ENCODE measurements around the gene AIPL1. TPM values are rescaled to one million over a fixed set of nuclear protein-coding genes. Genes with fewer than 3 reads are reported as not detected.
A peak's percentile ranks its signal among the peaks of the same experiment; 100 is the strongest.

Gene AIPL1
- total RNA-seq, 1 donor from 2014 or later: not detected

DNA sequence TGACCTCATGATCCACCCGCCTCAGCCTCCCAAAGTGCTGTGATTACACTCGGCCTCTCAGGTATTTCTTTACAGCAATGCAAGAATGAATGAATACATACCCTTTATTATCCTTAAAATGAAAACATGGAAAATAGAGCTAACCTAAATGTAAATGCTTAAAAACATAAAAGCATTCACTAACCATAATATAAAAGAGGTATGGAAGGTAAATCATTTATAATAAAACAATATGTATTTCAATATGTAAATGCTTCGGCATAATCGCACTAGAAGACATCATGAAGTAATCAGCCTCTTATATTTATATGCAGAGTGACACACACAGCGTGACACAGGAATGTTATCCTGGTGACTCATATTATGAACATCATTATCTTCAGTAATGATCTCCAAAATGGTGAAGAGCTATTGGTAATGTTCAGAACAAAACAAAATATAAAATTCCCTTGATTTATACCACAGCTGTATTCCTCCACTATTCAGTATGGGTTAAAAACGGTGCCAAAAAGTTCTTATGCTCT is 53.9 kb downstream of the AIPL1 start:
- Mint-ChIP-seq H3K27ac (no peak overlapping the region), H3K36me3 (no peaks in the 10 kb centered on the region)

DNA sequence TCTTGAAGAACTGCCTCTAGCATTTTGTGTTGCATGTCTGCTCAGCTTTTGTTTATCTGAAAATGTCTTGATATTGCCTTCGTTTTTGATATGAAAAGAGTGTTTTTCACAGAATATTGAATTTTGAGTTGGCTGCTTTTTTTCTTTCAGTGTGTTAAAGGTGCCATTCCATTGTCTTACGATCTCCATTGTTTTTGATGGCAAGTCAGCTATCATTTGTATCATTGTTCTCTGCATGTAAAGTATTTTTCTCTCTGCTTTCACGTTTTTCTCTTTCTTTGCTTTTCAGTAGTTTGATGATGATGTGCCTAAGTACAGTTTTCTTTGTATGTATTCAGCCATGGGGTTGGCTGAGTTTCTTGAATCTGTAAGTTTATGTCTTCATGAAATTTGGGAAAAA is 57.0 kb downstream of the AIPL1 start:
- TF ChIP-seq, protein P1, sequence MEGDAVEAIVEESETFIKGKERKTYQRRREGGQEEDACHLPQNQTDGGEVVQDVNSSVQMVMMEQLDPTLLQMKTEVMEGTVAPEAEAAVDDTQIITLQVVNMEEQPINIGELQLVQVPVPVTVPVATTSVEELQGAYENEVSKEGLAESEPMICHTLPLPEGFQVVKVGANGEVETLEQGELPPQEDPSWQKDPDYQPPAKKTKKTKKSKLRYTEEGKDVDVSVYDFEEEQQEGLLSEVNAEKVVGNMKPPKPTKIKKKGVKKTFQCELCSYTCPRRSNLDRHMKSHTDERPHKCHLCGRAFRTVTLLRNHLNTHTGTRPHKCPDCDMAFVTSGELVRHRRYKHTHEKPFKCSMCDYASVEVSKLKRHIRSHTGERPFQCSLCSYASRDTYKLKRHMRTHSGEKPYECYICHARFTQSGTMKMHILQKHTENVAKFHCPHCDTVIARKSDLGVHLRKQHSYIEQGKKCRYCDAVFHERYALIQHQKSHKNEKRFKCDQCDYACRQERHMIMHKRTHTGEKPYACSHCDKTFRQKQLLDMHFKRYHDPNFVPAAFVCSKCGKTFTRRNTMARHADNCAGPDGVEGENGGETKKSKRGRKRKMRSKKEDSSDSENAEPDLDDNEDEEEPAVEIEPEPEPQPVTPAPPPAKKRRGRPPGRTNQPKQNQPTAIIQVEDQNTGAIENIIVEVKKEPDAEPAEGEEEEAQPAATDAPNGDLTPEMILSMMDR (conservative IDR thresholded peaks at IDR 0.05): no peak
- peaks cover 14% of the 10 kb centered on the region for H3K4me1 Mint-ChIP-seq (ENCODE audit: unreplicated experiment)
- no peak for DNase-seq (ENCODE audit: extremely low spot score, unreplicated experiment)
- no peaks in the 10 kb centered on the region for H3K9me3 Mint-ChIP-seq
- H3K27ac Mint-ChIP-seq: no peak overlapping the region
- H3K36me3 Mint-ChIP-seq: no peaks in the 10 kb centered on the region
- H3K27me3 Mint-ChIP-seq: peaks cover 3% of the 10 kb centered on the region
- H3K4me3 Mint-ChIP-seq: no peak overlapping the region

More for the DNA sequence above, 53.9 kb downstream of the AIPL1 start:
- Mint-ChIP-seq H3K4me3 (no peak overlapping the region), H3K27me3 (peaks cover 3% of the 10 kb centered on the region), H3K9me3 (no peaks in the 10 kb centered on the region), H3K4me1 (ENCODE audit: unreplicated experiment) (no peaks in the 10 kb centered on the region)
- TF ChIP-seq, protein P1 (conservative IDR thresholded peaks at IDR 0.05): no peak
- no peak for DNase-seq (ENCODE audit: extremely low spot score, unreplicated experiment)

DNA sequence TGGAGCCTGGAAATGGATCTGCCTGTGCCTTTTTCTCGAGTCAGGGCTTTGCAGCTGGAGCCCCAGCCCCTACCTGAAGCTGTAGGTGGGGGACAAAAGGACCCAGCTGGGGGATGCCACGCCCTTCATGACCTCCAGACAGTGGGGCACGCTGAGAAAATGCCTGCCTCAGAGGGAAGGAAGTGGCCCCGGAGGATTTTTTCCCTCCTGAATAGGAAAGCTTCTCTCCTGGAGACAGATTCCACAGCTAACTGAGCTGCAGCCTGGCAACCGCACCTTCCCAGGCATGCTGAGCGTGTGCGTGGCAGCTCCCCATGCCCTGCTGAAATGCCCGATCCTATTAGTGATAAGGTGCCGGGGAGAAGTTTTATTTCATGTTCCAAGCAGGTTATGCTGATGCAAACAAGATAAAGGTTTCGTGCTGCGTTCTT is 58.0 kb downstream of the AIPL1 start:
- Mint-ChIP-seq H3K36me3 (no peaks in the 10 kb centered on the region), H3K27ac (no peak overlapping the region), H3K4me1 (ENCODE audit: unreplicated experiment) (peaks cover 14% of the 10 kb centered on the region), H3K4me3 (no peak overlapping the region), H3K27me3 (peaks cover 3% of the 10 kb centered on the region), H3K9me3 (no peaks in the 10 kb centered on the region)
- TF ChIP-seq, protein P1 (conservative IDR thresholded peaks at IDR 0.05): no peak
- no peak for DNase-seq (ENCODE audit: extremely low spot score, unreplicated experiment)

DNA sequence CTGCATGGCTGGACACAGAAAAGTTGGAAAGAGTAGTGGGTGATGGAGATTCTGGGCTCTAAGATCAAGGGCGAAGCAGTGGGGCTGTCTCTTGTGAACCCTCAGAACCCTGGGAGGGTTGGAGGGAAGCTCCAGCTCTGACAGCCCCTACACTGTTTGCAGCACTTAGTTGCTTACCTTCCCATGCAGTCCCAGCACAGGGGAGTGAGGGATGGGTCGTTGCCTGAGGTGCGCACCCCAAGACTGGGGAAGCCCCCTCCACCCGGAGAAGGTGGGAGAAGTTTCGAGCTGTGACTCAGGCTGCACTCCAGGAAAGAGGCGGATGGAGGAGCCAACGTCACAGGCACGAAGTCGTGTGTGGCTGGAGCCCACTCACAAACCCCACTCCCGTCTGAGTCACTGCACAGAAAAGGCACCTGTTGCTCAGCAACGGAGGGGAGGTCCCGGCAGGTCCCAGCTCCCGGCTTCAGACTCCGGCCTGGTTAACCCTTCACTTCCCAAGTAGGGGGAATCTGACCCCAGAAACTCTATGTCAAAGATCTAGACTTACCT is 60.1 kb downstream of the AIPL1 start:
- DNase-seq (ENCODE audit: extremely low spot score, unreplicated experiment): no peak
- H3K9me3 Mint-ChIP-seq: no peaks in the 10 kb centered on the region
- TF ChIP-seq, protein P1 (conservative IDR thresholded peaks at IDR 0.05): no peak
- H3K4me1 Mint-ChIP-seq (ENCODE audit: unreplicated experiment): peaks cover 14% of the 10 kb centered on the region
- H3K4me3 Mint-ChIP-seq: peak overlapping the region; percentile 79
- H3K36me3 Mint-ChIP-seq: peaks cover 3% of the 10 kb centered on the region
- no peaks in the 10 kb centered on the region for H3K27me3 Mint-ChIP-seq
- H3K27ac Mint-ChIP-seq: peak overlapping the region; percentile 92

DNA sequence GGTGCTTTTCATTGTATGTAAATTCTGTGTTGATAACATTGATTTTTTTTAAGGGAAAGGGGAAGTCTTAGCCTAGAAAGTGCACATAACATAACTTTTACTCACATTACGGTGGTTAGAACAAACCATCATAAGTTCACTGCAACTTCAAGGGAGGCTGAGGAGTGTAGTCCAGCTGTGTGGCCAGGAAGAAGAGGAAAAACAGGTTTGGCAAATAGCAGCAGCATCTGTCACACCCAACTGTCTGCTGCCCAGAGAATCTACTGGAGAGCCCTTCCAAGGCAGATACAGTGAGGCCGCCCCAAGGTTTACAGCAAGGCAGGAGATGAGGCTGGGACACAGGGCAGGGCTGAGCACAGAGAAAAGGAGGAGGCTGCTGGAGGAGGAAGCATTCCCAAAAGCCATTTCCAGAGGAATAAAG is 60.6 kb downstream of the AIPL1 start:
- peak; percentile 43 for DNase-seq (ENCODE audit: extremely low spot score, unreplicated experiment)
- Mint-ChIP-seq H3K27me3 (no peaks in the 10 kb centered on the region), H3K27ac (peak overlapping the region; percentile 92), H3K9me3 (no peaks in the 10 kb centered on the region), H3K36me3 (peaks cover 3% of the 10 kb centered on the region), H3K4me3 (peak overlapping the region; percentile 79), H3K4me1 (ENCODE audit: unreplicated experiment) (peaks cover 14% of the 10 kb centered on the region)
- TF ChIP-seq, protein P1 (conservative IDR thresholded peaks at IDR 0.05): no peak

Other genes starting within 250 kb of the AIPL1 start
- gene PIMREG, start 9.3 kb upstream of the AIPL1 start, total RNA-seq (ENCODE audit: low replicate concordance): 7.6 and 45.1 TPM in 2 replicates
- gene PITPNM3, start 121.4 kb upstream of the AIPL1 start, total RNA-seq (ENCODE audit: low replicate concordance): 4.3 and 7.7 TPM in 2 replicates
- gene KIAA0753, start 205.6 kb upstream of the AIPL1 start, total RNA-seq (ENCODE audit: low replicate concordance): 26.4 and 33.7 TPM in 2 replicates
- 83.2 and 90.6 TPM in 2 replicates for gene TXNDC17, start 205.9 kb upstream of the AIPL1 start, total RNA-seq (ENCODE audit: low replicate concordance)
- 17.6 and 25.3 TPM in 2 replicates for gene MED31, start 216.5 kb upstream of the AIPL1 start, total RNA-seq (ENCODE audit: low replicate concordance)
- gene C17orf100, start 216.6 kb upstream of the AIPL1 start, total RNA-seq (ENCODE audit: low replicate concordance): 3.9 and 4.3 TPM in 2 replicates

Measured in type B pancreatic cell (in vitro differentiated cells).